HG02885 (cell line): Measurements from ENCODE around the gene KCNH1.

Experiments
- ATAC-seq: cut with Tn5 transposase; IDR thresholded peaks from one replicate; pipeline ENCODE4 v1.9.1; 2021; ENCODE audit warnings: mild to moderate bottlenecking; ENCODE audit not compliant: unreplicated experiment, poor library complexity

KCNH1 gene

DNA sequence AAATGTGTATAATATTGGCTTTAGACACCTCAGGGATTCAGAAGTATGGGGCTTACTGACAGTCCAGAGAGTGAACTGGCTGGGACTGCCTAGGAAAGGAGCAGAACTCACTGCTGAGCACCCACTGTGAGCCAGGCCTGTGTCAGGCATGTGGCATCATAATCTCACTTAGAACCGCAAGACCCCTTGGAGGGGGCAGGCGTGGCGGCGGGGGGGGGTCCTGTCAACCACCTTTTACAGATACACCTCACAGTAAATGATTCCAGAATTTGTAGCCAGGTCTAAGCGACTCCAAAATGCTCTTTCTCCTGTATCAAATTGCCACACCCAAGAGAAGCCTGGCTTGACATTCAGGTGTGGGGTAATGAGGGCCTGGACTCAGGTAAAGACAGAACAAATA lies 235.5 kb downstream of the KCNH1 start:
- no peak for ATAC-seq

GRCh38 chr1:210883821-210884220 lies 250.1 kb downstream of the KCNH1 start:
- no peak for ATAC-seq

DNA sequence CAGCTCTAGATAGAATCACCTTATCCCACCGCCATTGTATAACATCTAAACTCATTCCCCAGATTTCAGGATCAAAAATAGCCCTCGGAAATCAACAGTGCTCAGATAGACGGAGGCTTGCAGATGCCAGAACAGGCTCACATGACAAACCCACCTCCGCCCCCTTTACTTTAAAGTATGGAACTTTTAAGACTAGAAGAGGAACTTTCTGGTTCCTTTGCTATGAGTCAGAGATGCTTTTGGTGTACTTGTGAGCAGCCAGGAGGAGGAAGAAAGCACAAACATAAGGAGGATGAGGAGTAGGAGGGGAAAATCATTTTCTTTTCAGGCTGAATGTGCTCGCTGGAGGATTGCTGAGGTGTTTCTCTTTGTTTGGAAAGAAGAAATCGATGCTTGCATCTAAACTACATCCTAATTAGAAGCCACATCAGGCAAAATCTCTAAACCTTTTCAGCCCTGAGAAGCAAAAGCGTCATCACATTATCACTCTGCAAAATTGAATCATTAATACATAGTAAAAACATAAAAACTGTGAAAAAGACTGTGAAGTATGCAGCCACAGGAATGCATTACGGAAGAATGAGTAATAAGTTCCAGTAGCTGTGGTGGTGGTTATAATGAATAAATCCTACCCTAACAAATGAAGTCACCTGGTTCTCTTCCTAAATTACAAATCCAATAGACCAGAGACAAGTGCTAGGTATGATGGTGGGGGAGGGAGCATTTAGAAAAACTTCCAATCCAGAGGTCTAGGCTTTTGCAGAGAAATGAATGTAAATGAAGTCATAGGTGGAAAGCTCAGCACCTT lies 251.3 kb downstream of the KCNH1 start:
- ATAC-seq, result no peak

DNA sequence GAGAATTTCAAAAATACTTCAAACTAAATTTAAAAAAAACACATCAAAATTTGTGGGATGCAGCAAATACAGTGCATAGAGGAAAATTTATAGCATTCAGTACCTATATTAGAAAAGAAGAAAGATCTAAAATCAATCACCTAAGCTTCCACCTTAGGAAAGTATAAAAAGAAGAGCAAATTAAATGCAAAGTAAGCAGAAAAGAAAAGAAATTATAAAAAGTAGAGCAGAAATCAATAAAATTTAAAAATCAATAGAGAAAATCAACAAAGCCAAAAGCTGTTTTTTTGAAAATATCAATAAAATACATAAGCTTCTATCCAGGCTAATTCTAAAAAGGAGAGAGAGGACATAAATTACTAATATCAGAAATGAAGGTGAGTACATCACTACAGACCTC lies 255.4 kb downstream of the KCNH1 start:
- no peak for ATAC-seq

DNA sequence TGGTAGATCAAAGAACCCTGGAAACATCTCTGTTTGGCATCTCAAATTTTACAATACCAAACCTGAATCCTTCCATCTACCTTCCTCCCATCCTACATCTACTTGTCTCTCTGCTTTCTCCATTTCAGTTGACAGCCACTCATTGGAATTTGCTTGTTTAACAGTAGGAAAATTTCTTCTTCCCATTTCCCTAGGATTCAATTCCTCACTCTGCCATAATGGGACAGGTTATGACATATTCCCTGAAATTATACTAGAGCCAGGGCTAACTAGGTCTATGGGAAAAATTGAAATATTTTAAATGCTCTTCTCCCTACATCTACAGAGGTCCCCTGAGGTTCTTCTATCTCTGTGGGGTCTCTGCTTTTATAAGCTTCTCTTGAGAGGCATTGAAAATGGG lies 257.7 kb downstream of the KCNH1 start:
- no peak for ATAC-seq

GRCh38 chr1:210866532-210866931 lies 267.4 kb downstream of the KCNH1 start:
- ATAC-seq, result no peak

GRCh38 chr1:210857705-210858104 lies 276.2 kb downstream of the KCNH1 start:
- no peak for ATAC-seq

DNA sequence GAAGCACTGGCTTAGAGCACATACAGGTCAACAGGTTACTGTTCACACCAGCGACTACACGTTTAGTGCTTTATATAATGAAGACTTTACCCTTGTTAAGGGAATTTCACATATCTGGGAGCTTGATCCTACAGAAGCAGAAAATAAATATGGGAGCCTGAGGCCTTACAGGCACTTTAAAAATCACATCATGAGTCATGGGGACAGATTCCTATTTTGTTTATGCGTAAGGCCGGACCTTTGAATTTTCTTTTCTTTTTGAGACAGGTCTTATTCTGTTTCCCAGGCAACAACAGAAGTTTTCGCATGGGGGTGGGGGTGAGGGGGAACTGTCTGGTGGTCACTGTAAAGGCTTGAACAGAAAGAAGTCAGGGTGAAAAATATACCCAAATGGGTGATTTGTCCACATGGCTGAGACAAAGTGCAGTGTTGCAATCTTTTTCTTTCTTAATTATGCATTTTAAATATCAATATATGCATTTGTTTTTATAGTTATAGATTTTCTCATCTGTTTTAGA lies 276.7 kb downstream of the KCNH1 start:
- ATAC-seq, result no peak

DNA sequence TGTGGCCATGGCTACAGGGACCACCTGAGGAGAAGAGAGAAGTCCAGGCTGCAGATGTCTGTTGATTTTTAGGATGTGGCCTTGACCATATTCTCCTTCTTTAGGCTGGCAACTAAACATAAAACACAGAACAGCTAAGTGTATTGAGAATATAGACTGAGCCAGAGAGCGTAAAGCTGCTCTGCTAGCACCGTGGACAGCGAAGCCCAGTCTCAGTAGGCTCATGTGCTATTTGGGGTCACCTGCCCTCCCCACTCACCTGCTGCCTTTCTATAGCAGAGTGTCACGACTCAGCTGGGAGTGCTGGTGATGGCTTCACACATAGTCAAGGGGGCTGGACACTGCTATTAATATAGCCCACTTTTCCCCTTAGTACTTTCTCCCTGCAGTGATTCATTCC lies 278.5 kb downstream of the KCNH1 start:
- ATAC-seq, result no peak

DNA sequence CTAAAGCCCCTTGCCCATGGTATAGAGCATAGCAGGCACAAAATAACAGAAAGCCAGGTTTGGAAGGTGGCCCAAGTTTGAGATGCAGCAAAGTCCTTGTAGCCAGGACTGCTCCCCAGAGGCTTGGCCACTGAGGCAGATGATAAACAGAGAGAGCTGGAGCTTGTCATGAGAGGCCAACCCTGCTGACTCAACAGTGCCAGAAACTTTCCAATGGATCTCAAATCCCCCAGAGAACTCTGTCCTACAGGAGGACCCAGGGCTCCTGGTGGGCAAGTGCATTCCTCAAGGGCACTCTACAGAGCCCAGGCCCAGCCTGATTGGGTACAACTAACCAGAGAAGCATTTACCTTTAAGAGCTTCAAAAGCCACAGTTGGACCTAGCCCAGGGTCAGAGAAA lies 280.7 kb downstream of the KCNH1 start:
- no peak for ATAC-seq

GRCh38 chr1:210850556-210850955 lies 283.4 kb downstream of the KCNH1 start:
- no peak for ATAC-seq

GRCh38 chr1:210848474-210848873 lies 285.5 kb downstream of the KCNH1 start:
- ATAC-seq, result no peak

- ATAC-seq, result no peak
Observed at GRCh38 chr1:210841926-210842625, 291.9 kb downstream of the KCNH1 start.

- no peak for ATAC-seq
Observed at GRCh38 chr1:210830034-210831028, 303.6 kb downstream of the KCNH1 start.

DNA sequence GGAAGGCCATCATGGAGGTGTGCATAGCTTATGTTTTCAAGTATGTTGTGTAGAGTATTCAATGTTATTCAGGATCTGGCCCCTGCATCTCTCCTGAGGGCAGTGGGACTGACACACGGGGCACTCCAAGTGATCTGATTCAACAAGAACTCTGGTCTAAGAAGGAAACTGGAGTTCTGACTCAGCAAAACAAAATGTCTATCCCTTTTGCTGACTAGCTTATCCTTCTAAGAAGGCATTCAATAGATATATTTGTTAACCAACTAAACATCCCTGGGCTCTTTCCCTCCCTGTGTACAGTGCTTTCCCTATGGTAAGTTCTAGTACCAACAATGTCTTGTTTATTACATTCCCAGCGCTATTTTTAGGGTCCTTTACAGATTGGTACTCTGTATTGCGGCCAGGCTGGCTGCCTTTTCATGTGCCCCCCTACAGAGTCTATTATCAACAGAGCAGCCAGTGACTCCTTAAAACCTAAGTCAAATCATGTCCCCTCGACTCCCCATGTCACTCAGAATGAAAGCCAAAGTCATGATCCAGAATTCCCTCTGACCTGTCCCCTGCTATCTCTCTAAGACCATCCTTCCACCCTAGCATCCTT lies 304.9 kb downstream of the KCNH1 start:
- no peak for ATAC-seq

- ATAC-seq, result no peak
Observed at GRCh38 chr1:210827481-210827880, 306.5 kb downstream of the KCNH1 start.

GRCh38 chr1:210826686-210827085 lies 307.3 kb downstream of the KCNH1 start:
- ATAC-seq, result no peak

DNA sequence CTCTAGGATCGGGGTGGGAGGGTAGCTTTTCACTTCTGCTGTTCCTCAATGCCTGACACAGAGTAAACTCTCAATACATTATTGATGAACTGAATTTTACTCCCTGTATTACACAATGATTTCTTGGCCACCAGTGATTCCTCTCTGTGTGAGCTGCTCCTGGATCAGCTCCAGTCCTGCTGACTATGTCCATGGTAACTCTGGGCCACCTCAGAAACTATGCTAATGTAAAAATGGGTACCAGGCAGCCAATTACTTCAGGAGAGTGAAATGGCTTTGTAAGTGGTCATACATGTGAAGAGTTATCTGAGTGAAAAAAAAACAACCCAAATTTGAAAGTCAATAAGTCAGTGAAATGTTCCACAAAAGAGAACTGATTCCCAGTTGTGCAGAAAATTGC lies 311.0 kb downstream of the KCNH1 start:
- ATAC-seq, result no peak

- ATAC-seq, result no peak
Observed at GRCh38 chr1:210822241-210822640, 311.7 kb downstream of the KCNH1 start.

- ATAC-seq, result no peak
Observed at GRCh38 chr1:210821615-210822014, 312.3 kb downstream of the KCNH1 start.
